Measurements from ENCODE around the gene PRKCE. TPM values are rescaled to one million over a fixed set of nuclear protein-coding genes. Genes with fewer than 3 reads are reported as not detected.
A peak's percentile ranks its signal among the peaks of the same experiment; 100 is the strongest.

The PRKCE gene
- total and polyA plus RNA-seq, 7 donors = 3.0 to 21.9 (median 15.8) TPM

GRCh38 chr2:45649462-45649857 is 2.0 kb upstream of the PRKCE start:
- Histone ChIP-seq H3K4me3 (peak overlapping the region; percentile 78 to 93 (median 88)), H3K4me1 (peaks cover 0 to 47% (median 39%) of the 10 kb centered on the region in 4 donors), H3K36me3 (no peaks in the 10 kb centered on the region), H3K9me3 (no peaks in the 10 kb centered on the region), H3K27ac (peak overlapping the region; percentile 96 to 99 (median 99)), H3K27me3 (no peaks in the 10 kb centered on the region)
- TF ChIP-seq CTCF (IDR thresholded peaks at IDR 0.05) = no peak
- no peak for TF ChIP-seq EP300 (IDR thresholded peaks at IDR 0.05)
- no peak for TF ChIP-seq POLR2AphosphoS5 (IDR thresholded peaks at IDR 0.05)
- TF ChIP-seq POLR2A (IDR thresholded peaks at IDR 0.05) = no peak
- intact Hi-C loops (cut with DNase I) = no loop called here
- no peak for DNase-seq
- 8 to 17% methylated on average over 10 of the region's 10 CpGs for WGBS, 2 donors

GRCh38 chr2:45649858-45650811 is 1.3 kb upstream of the PRKCE start:
- H3K36me3 ChIP-seq = no peaks in the 10 kb centered on the region
- no peaks in the 10 kb centered on the region for H3K9me3 ChIP-seq
- intact Hi-C loops (cut with DNase I) = loop anchor here (2.0 to 5.0 kb wide), 3 partner anchors 51 to 172 kb away; no protein-coding TSS in a partner anchor
- WGBS, 2 donors = 0 to 1% methylated on average over 66 of the region's 66 CpGs
- no peaks in the 10 kb centered on the region for H3K27me3 ChIP-seq
- H3K27ac ChIP-seq = peak overlapping the region; percentile 96 to 99 (median 99)
- H3K4me1 ChIP-seq = peaks cover 0 to 54% (median 42%) of the 10 kb centered on the region in 4 donors
- H3K4me3 ChIP-seq = peak overlapping the region; percentile 78 to 93 (median 88)
- DNase-seq = peak; percentile 92
- TF ChIP-seq POLR2A (IDR thresholded peaks at IDR 0.05) = peak; percentile 24 to 27
- peak; percentile 2 to 55 (median 45) for TF ChIP-seq POLR2AphosphoS5 (IDR thresholded peaks at IDR 0.05)
- peak in 1 of 4 donors; percentile 11 for TF ChIP-seq EP300 (IDR thresholded peaks at IDR 0.05)
- no peak for TF ChIP-seq CTCF (IDR thresholded peaks at IDR 0.05)

GRCh38 chr2:45650851-45651414 is 542 bp upstream of the PRKCE start:
- peak; percentile 98 for DNase-seq
- Histone ChIP-seq H3K4me3 (peak overlapping the region; percentile 78 to 93 (median 88)), H3K36me3 (no peaks in the 10 kb centered on the region), H3K9me3 (no peaks in the 10 kb centered on the region), H3K4me1 (peaks cover 0 to 54% (median 46%) of the 10 kb centered on the region in 4 donors), H3K27ac (peak overlapping the region; percentile 96 to 99 (median 99)), H3K27me3 (no peaks in the 10 kb centered on the region)
- 0% methylated on average over 79 of the region's 79 CpGs for WGBS, 2 donors
- TF ChIP-seq POLR2AphosphoS5 (IDR thresholded peaks at IDR 0.05) = peak; percentile 94 to 99 (median 96)
- TF ChIP-seq EP300 (IDR thresholded peaks at IDR 0.05) = peak in 2 of 4 donors; percentile 70 to 90
- TF ChIP-seq CTCF (IDR thresholded peaks at IDR 0.05) = peak; percentile 34 to 63 (median 48)
- TF ChIP-seq POLR2A (IDR thresholded peaks at IDR 0.05) = peak; percentile 71 to 76
- intact Hi-C loops (cut with DNase I) = loop anchor here (2.0 to 5.0 kb wide), 3 partner anchors 50 to 171 kb away; no protein-coding TSS in a partner anchor

- DNase-seq = peak; percentile 80
- peak overlapping the region; percentile 78 to 93 (median 88) for H3K4me3 ChIP-seq
- WGBS, 2 donors = 2 to 3% methylated on average over 53 of the region's 53 CpGs
- H3K36me3 ChIP-seq = no peaks in the 10 kb centered on the region
- H3K27ac ChIP-seq = peak overlapping the region; percentile 96 to 99 (median 99)
- intact Hi-C loops (cut with DNase I) = loop anchor here (1.0 to 5.0 kb wide), 2 partner anchors 170 to 233 kb away; no protein-coding TSS in a partner anchor
- no peaks in the 10 kb centered on the region for H3K27me3 ChIP-seq
- TF ChIP-seq POLR2AphosphoS5 (IDR thresholded peaks at IDR 0.05) (peak in 3 of 4 donors; percentile 9 to 68 (median 56)), POLR2A (IDR thresholded peaks at IDR 0.05) (no peak), EP300 (IDR thresholded peaks at IDR 0.05) (no peak)
- H3K9me3 ChIP-seq = no peaks in the 10 kb centered on the region
- peaks cover 0 to 60% (median 49%) of the 10 kb centered on the region in 4 donors for H3K4me1 ChIP-seq
Measured at GRCh38 chr2:45652090-45653031, 886 bp downstream of the PRKCE start.

Measured in sigmoid colon (tissue), 7 donors.